K562 (cell line): ENCODE results near the gene FADS1. TPM values are rescaled to one million over a fixed set of nuclear protein-coding genes. Genes with fewer than 3 reads are reported as not detected.

Source experiments
- ATAC-seq: fragments of 200-7000 bp; cut with Tn5 transposase; 3 replicates; pipeline ENCODE4 v1.9.1; 2020; ENCODE audit warnings: moderate library complexity
- BruUV-seq: library from RNA; stranded (reverse); fragments of 400-500 nt; replicated peaks from 2 replicates; lab custom pipeline; 2021; lab: Mats Ljungman, UMichigan
- CTCF ChIA-PET: fragments of 300-600 bp; formaldehyde crosslinking; extraction: SDS; loops from one replicate; lab custom pipeline; 2021; ENCODE audit warnings: low intra/inter-chr PET ratio; lab: Yijun Ruan, JAX
- POLR2A ChIA-PET: fragments of 300-600, 350-650 bp; sonication (Branson Sonifier 250); formaldehyde crosslinking; extraction: SDS; loops from one replicate; lab custom pipeline; 2021; ENCODE audit warnings: antibody characterized with exemption, inconsistent platforms; lab: Yijun Ruan, JAX
- DNase-seq, 4 experiments: peaks; one replicate each; pipeline versions ENCODE4 v3.0.0 to v3.0.0-alpha.2; 2011 to 2018; ENCODE audit warnings: low spot score in 3 of 4, mixed read lengths in 3 of 4; ENCODE audit errors: extremely low read depth in 1 of 4
- FAIRE-seq: peaks from 2 replicates; lab custom pipeline; 2011; peaks lifted over from hg19 to GRCh38; lab: Jason Lieb, UNC
- H2AFZ ChIP-seq: 2 replicates; pipeline ENCODE4 v1.6.0; 2011; ENCODE audit warnings: low read depth, low read length, control low read depth, inconsistent platforms
- H3K27ac ChIP-seq: fragments of 200-600 bp; 3 replicates; pipeline ENCODE4 v1.8.0; 2011; ENCODE audit warnings: low read depth, mild to moderate bottlenecking, control low read depth, inconsistent platforms, low read length, moderate library complexity, mixed read lengths; ENCODE audit errors: extremely low read depth
- H3K27me3 ChIP-seq, 2 experiments: fragments of 300-600 bp in 1 of 2; 2 replicates in 1 of 2; 3 replicates in 1 of 2; pipeline versions ENCODE4 v1.6.0 to v1.8.0; 2011; ENCODE audit warnings: inconsistent platforms in 2 of 2, low read length in 2 of 2, mild to moderate bottlenecking in 1 of 2, mixed read lengths in 1 of 2, moderate library complexity in 1 of 2; ENCODE audit not compliant: control insufficient read depth in 2 of 2, insufficient read depth in 2 of 2
- H3K36me3 ChIP-seq: fragments of 300-600 bp; 3 replicates; pipeline ENCODE4 v1.8.0; 2011; ENCODE audit warnings: mild to moderate bottlenecking, low read length, inconsistent platforms; ENCODE audit not compliant: control insufficient read depth, insufficient read depth
- H3K4me1 ChIP-seq, 2 experiments: fragments of 200-600 bp in 1 of 2; replicated peaks in 1 of 2; 2 replicates in 1 of 2; 3 replicates in 1 of 2; pipeline versions ENCODE4 v1.5.1 to v1.8.0; 2011; ENCODE audit warnings: inconsistent platforms in 2 of 2, low read length in 2 of 2, mild to moderate bottlenecking in 1 of 2, mixed read lengths in 1 of 2, moderate library complexity in 1 of 2; ENCODE audit not compliant: control insufficient read depth in 2 of 2, insufficient read depth in 2 of 2
- H3K4me2 ChIP-seq: 2 replicates; pipeline ENCODE4 v1.6.1; 2011; ENCODE audit warnings: low read length, control low read depth, inconsistent platforms, mixed read lengths; ENCODE audit not compliant: insufficient read depth
- H3K4me3 ChIP-seq: fragments of 200-600 bp; sonication (generic), shearing (Covaris generic); 2 replicates; pipeline ENCODE4 v1.5.1; 2016; ENCODE audit warnings: control low read depth, inconsistent platforms
- H3K79me2 ChIP-seq: fragments of 200-600 bp; 3 replicates; pipeline ENCODE4 v1.8.0; 2011; ENCODE audit warnings: low read length, inconsistent platforms; ENCODE audit not compliant: control insufficient read depth, insufficient read depth
- H3K9ac ChIP-seq, 2 experiments: 2 replicates each; pipeline versions ENCODE4 v1.6.0 to v1.6.1; 2011; ENCODE audit warnings: low read depth in 2 of 2, low read length in 2 of 2, control low read depth in 1 of 2, inconsistent platforms in 1 of 2, mild to moderate bottlenecking in 1 of 2, mixed read lengths in 1 of 2; ENCODE audit not compliant: insufficient read depth in 1 of 2
- H3K9me1 ChIP-seq: one replicate; pipeline ENCODE4 v1.6.0; 2011; ENCODE audit warnings: inconsistent platforms, mild to moderate bottlenecking, low read length, moderate library complexity; ENCODE audit not compliant: control insufficient read depth, insufficient read depth
- H3K9me3 ChIP-seq: replicated peaks from 2 replicates; pipeline ENCODE4 v1.5.1; 2011; ENCODE audit warnings: low read depth, low read length, inconsistent platforms; ENCODE audit not compliant: control insufficient read depth, insufficient read depth
- H4K20me1 ChIP-seq: replicated peaks from 2 replicates; pipeline ENCODE4 v1.6.1; 2011; ENCODE audit warnings: low read length, inconsistent platforms, mixed read lengths; ENCODE audit not compliant: control insufficient read depth, insufficient read depth
- AFF1 ChIP-seq, 2 experiments: fragments of 450-650 bp; IDR thresholded peaks; 2 replicates each; pipeline ENCODE4 v1.6.1; 2018; ENCODE audit warnings: mild to moderate bottlenecking in 2 of 2, low read depth in 1 of 2; ENCODE audit not compliant: partially characterized antibody in 2 of 2
- CAMTA2 ChIP-seq: fragments of 250-450 bp; sonication (Bioruptor Pico); conservative IDR thresholded peaks from 2 replicates; pipeline ENCODE4 v1.5.1; 2022
- MYNN ChIP-seq, 2 experiments: sonication (generic); formaldehyde crosslinking in 1 of 2; IDR thresholded peaks; 2 replicates each; pipeline versions ENCODE4 v1.5.0 to v1.6.1; 2016 to 2020; ENCODE audit warnings: antibody characterized with exemption in 1 of 2, missing genetic modification reagents in 1 of 2
- NUFIP1 ChIP-seq: fragments of 450-650 bp; IDR thresholded peaks from 2 replicates; pipeline ENCODE4 v1.6.1; 2018; ENCODE audit not compliant: partially characterized antibody
- REST ChIP-seq, 2 experiments: fragments of 450-650 bp; formaldehyde crosslinking in 1 of 2; IDR thresholded peaks; 2 replicates each; pipeline versions ENCODE4 v1.4.0 to v1.6.1; 2014 to 2020; ENCODE audit warnings: mild to moderate bottlenecking in 2 of 2, borderline replicate concordance in 1 of 2, low read depth in 1 of 2
- WGBS: fragments of 100-300 bp; shearing (Covaris generic); methylation state at CpG from one replicate; pipeline ENCODE4 v1.1.6; 2016; ENCODE audit warnings: low coverage, mixed read lengths; ENCODE audit not compliant: insufficient coverage; ENCODE audit errors: missing lambda C conversion rate; 5-methylcytosine and 5-hydroxymethylcytosine counted together
- in situ Hi-C: fragments of 300-500 bp; cut with MboI; formaldehyde crosslinking; loops from 4 replicates; pipeline ENCODE4 v1.15.0; 2018; ENCODE audit warnings: inconsistent platforms, mixed read lengths
- intact Hi-C: fragments of 100-400 bp; cut with micrococcal nuclease; formaldehyde crosslinking; loops from 2 replicates; pipeline ENCODE4 v1.14.2; 2022
- polyA plus RNA-seq, 8 experiments: library from polyadenylated mRNA; depleted of rRNA in 4 of 8; stranded (reverse) in 5 of 8; unstranded in 3 of 8; fragments of >200 nt; fragmentation: Nextera tagmentation in 2 of 8; fragmentation: Illumina TruSeq in 1 of 8; extraction: Ambion mirVana in 2 of 8; extraction: Trizol in 1 of 8; gene quantifications; 2 replicates each; pipeline versions ENCODE4 v1.2.1 to v1.2.3, GENCODE V29; 2011 to 2014; ENCODE audit warnings: inconsistent platforms in 1 of 8, missing spikeins in 1 of 8
- total RNA-seq, 7 experiments: library from RNA; depleted of rRNA in 6 of 7; stranded (reverse); fragments of >200 nt in 6 of 7; fragmentation: Illumina TruSeq in 2 of 7; extraction: Trizol in 2 of 7; gene quantifications; 2 replicates each; pipeline versions ENCODE4 v1.2.1 to v1.2.3, GENCODE V29; 2011 to 2021; ENCODE audit warnings: low replicate concordance in 1 of 7

Gene FADS1
- total and polyA plus RNA-seq, 9 of the 15 experiments (the other 6 are each of a cell fraction or from before 2014, with no cell fraction given), result 110 to 864 (median 364) TPM

- Histone ChIP-seq H3K9me3 (no peaks in the 10 kb centered on the region), H3K79me2 (peaks cover 5% of the 10 kb centered on the region; the same call in 1 of the 3 replicates), H3K27me3 (no peaks in the 10 kb centered on the region), H3K9me1 (no peaks in the 10 kb centered on the region), H3K4me1 (peaks cover 12 to 70% of the 10 kb centered on the region in 2 experiments; a peak in 4 of 5 replicates), H3K4me2 (no peak overlapping the region), H3K27ac (no peak overlapping the region), H2AFZ (no peak overlapping the region), H3K9ac (peak overlapping the region in 1 of 2 experiments; percentile 56; a peak in 1 of 4 replicates), H3K36me3 (0 out of 3 replicates have a peak, but pooled peaks cover 3% of the 10 kb centered on the region), H4K20me1 (0 out of 2 replicates have a peak, but pooled peaks cover 6% of the 10 kb centered on the region), H3K4me3 (no peak overlapping the region)
- no peak for FAIRE-seq
- POLR2A ChIA-PET, result interaction anchor here (0.5 to 1.2 kb wide), 2 partner anchors 13 to 140 kb away, joined by 3 to 4 read pairs; no protein-coding TSS in a partner anchor
- no peak for ATAC-seq
- intact Hi-C loops (no loop called here), in situ Hi-C loops (no loop called here)
- 42% methylated on average over 10 of the region's 15 CpGs for WGBS
- no TSS peak for BruUV-seq
- no peak for DNase-seq
- CTCF ChIA-PET, result no interaction called here
- no peak for TF ChIP-seq CAMTA2 (CRISPR knock-in tag)
- TF ChIP-seq AFF1 (IDR thresholded peaks at IDR 0.05; ENCODE audit: low read depth in 1 of 2, partially characterized antibody in 2 of 2), result no peak
- TF ChIP-seq MYNN (IDR thresholded peaks at IDR 0.05), result no peak
- no peak for TF ChIP-seq MYNN (CRISPR knock-in tag; IDR thresholded peaks at IDR 0.05)
- TF ChIP-seq REST (IDR thresholded peaks at IDR 0.05; ENCODE audit: borderline replicate concordance), result no peak
- TF ChIP-seq REST (CRISPR knock-in tag; IDR thresholded peaks at IDR 0.05; ENCODE audit: low read depth), result no peak
- no peak for TF ChIP-seq NUFIP1
These were observed 54.0 kb downstream of the FADS1 start for GRCh38 chr11:61762798-61763197.
